Ovary (tissue), 9 donors: Measurements from ENCODE around the gene PRR18. TPM values are rescaled to one million over a fixed set of nuclear protein-coding genes. Genes with fewer than 3 reads are reported as not detected.

ENCODE experiments used
- DNase-seq, 5 donors: peaks; one replicate each; pipeline ENCODE4 v3.0.0-alpha.2; 2019 to 2020
- H3K27ac ChIP-seq, 2 donors: fragments of 200-600 bp; one replicate each; pipeline versions ENCODE4 v1.5.1 to v1.8.0; 2019 to 2022
- H3K27me3 ChIP-seq: fragments of 200-600 bp; one replicate; pipeline ENCODE4 v1.8.0; 2022
- H3K36me3 ChIP-seq: fragments of 200-600 bp; sonication (generic); one replicate; pipeline ENCODE4 v1.5.1; 2019
- H3K4me1 ChIP-seq: one replicate; pipeline ENCODE4 v1.8.1; 2013; ENCODE audit warnings: mild to moderate bottlenecking, moderate library complexity; ENCODE audit not compliant: insufficient read depth
- H3K4me3 ChIP-seq: fragments of 200-600 bp; sonication (generic); one replicate; pipeline ENCODE4 v1.5.1; 2017
- H3K9me3 ChIP-seq, 2 donors: fragments of 200-600 bp in 1 of 2; sonication (generic) in 1 of 2; one replicate each; pipeline versions ENCODE4 v1.5.1 to v1.8.1; 2013 to 2019; ENCODE audit warnings: mild to moderate bottlenecking in 1 of 2, moderate library complexity in 1 of 2
- EP300 ChIP-seq: sonication (generic); formaldehyde crosslinking; IDR thresholded peaks from one replicate; pipeline ENCODE4 v1.6.1; 2017; ENCODE audit warnings: antibody characterized with exemption
- POLR2A ChIP-seq: fragments of 450-650 bp; IDR thresholded peaks from one replicate; pipeline ENCODE4 v1.6.1; 2017; ENCODE audit warnings: antibody characterized with exemption, mild to moderate bottlenecking, moderate library complexity
- WGBS, 3 donors: extraction: QIAGEN DNeasy Blood & Tissue Kit in 1 of 3; methylation state at CpG; one replicate each; pipeline versions ENCODE4 v1.1.5 to v1.1.7; 2013 to 2017; 5-methylcytosine and 5-hydroxymethylcytosine counted together
- intact Hi-C, 4 donors: fragments of 100-400 bp; cut with DNase I; formaldehyde crosslinking; loops; one replicate each; pipeline versions ENCODE4 v1.11.0 to v1.15.1; 2022 to 2023
- polyA plus RNA-seq, 2 donors: library from polyadenylated mRNA; stranded (reverse); fragments of 200-250 nt in 1 of 2; fragments of 350-450 nt in 1 of 2; fragmentation: Illumina TruSeq in 1 of 2; extraction: RNeasy Lipid Tissue Mini Kit (QIAGEN cat#74804) in 1 of 2; gene quantifications; one replicate each; pipeline ENCODE4 v1.2.3, GENCODE V29; 2013 to 2014
- total RNA-seq, 7 donors: library from RNA; depleted of rRNA in 2 of 7; stranded (reverse); fragments of >200 nt in 2 of 7; fragmentation: NEBNext Ultra II Directional in 3 of 7; extraction: Animal tissue kit (Norgen Biotek cat#: 25700) in 3 of 7; gene quantifications; one replicate each; pipeline versions ENCODE4 v1.1.0 to v1.2.4, GENCODE V29; 2016 to 2023
- TF ChIP-seq, protein P1 (sequence below), 3 donors: fragments of 450-650 bp in 2 of 3; fragments of 200-600 bp in 1 of 3; IDR thresholded peaks; one replicate each; pipeline versions ENCODE4 v1.5.1 to v1.8.0; 2016 to 2022; ENCODE audit warnings: antibody characterized with exemption in 3 of 3, mild to moderate bottlenecking in 1 of 3
- donor health status: DM: no; HTN: no; CAD: no; lungs with moderate emphysema.
- donor health status: DM: no; HTN: no; CAD: no.
- donor health status: Bipolar disorder and iron deficiency.
- donor health status: DM: yes; HTN: yes; CAD: no.
- donor health status: DM: no; HTN: no; CAD: no.
- donor health status: DM: yes; HTN: yes; CAD: no.

The PRR18 gene
- total and polyA plus RNA-seq, 9 donors: 0.05 to 5.1 (median 0.25) TPM; not detected in 5

DNA sequence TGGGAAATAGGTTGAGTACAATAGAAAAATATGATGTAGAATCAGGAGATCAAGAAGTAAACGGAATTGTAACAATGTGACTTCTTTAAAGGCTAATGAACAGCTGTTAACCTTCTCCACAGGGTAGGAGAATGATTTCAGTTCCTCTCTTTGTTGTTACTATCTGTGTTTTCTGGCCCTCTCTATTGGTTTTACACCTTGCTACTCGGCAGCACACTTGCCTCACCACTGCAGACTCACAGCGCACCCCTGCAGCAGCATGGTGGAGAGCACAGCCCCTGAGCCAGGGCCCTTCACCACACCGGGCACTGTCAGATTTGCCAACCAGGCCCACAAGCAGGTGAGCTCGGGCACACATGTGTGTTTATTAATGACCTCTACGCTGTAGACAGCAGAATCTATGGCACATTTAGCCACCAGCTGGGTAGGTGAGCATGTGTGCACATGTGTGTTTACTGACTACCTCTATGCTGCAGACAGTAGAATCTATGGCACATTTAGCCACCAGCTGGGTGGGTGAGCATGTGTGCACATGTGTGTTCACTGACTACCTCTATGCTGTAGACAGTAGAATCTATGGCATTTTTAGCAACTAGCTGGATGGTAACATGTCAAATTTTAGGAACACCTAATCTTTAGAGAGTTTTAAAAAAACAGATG, 17.3 kb upstream of the PRR18 start:
- WGBS, 3 donors: 85 to 89% (median 86%) methylated on average over 6 of the region's 6 CpGs
- H3K4me1 ChIP-seq: no peaks in the 10 kb centered on the region
- H3K27ac ChIP-seq: no peak overlapping the region
- no peaks in the 10 kb centered on the region for H3K27me3 ChIP-seq
- no peaks in the 10 kb centered on the region for H3K9me3 ChIP-seq
- intact Hi-C loops: no loop called here
- H3K4me3 ChIP-seq: no peak overlapping the region
- TF ChIP-seq POLR2A: no peak
- TF ChIP-seq, protein P1, sequence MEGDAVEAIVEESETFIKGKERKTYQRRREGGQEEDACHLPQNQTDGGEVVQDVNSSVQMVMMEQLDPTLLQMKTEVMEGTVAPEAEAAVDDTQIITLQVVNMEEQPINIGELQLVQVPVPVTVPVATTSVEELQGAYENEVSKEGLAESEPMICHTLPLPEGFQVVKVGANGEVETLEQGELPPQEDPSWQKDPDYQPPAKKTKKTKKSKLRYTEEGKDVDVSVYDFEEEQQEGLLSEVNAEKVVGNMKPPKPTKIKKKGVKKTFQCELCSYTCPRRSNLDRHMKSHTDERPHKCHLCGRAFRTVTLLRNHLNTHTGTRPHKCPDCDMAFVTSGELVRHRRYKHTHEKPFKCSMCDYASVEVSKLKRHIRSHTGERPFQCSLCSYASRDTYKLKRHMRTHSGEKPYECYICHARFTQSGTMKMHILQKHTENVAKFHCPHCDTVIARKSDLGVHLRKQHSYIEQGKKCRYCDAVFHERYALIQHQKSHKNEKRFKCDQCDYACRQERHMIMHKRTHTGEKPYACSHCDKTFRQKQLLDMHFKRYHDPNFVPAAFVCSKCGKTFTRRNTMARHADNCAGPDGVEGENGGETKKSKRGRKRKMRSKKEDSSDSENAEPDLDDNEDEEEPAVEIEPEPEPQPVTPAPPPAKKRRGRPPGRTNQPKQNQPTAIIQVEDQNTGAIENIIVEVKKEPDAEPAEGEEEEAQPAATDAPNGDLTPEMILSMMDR (IDR thresholded peaks at IDR 0.05): no peak
- TF ChIP-seq EP300: no peak
- H3K36me3 ChIP-seq: no peaks in the 10 kb centered on the region
- no peak for DNase-seq

DNA sequence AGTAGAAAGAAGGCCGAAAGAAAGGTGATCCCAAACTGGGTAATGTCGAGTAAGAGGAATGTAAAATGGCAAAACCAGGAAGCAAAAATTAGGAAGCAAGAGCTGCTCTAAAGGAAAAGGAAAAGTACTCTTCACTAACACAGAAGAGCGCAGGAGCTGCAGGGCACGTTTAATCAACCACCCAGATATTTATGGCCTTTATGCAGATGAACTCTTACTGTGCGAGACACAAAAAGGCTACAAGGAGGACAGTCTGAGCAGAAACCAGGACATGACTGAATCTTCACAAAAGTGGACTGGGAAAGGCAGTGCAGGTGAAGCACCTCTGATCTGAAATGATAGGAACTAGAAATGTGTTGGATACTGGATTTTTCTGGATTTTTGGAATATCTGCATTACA, 15.2 kb upstream of the PRR18 start:
- Histone ChIP-seq H3K36me3 (no peaks in the 10 kb centered on the region), H3K9me3 (no peaks in the 10 kb centered on the region), H3K4me3 (no peak overlapping the region), H3K27me3 (no peaks in the 10 kb centered on the region), H3K4me1 (no peaks in the 10 kb centered on the region), H3K27ac (no peak overlapping the region)
- TF ChIP-seq, protein P1 (IDR thresholded peaks at IDR 0.05): no peak
- TF ChIP-seq EP300: no peak
- TF ChIP-seq POLR2A: no peak
- 88 to 90% (median 88%) methylated on average over 5 of the region's 5 CpGs for WGBS, 3 donors
- intact Hi-C loops: no loop called here
- no peak for DNase-seq

DNA sequence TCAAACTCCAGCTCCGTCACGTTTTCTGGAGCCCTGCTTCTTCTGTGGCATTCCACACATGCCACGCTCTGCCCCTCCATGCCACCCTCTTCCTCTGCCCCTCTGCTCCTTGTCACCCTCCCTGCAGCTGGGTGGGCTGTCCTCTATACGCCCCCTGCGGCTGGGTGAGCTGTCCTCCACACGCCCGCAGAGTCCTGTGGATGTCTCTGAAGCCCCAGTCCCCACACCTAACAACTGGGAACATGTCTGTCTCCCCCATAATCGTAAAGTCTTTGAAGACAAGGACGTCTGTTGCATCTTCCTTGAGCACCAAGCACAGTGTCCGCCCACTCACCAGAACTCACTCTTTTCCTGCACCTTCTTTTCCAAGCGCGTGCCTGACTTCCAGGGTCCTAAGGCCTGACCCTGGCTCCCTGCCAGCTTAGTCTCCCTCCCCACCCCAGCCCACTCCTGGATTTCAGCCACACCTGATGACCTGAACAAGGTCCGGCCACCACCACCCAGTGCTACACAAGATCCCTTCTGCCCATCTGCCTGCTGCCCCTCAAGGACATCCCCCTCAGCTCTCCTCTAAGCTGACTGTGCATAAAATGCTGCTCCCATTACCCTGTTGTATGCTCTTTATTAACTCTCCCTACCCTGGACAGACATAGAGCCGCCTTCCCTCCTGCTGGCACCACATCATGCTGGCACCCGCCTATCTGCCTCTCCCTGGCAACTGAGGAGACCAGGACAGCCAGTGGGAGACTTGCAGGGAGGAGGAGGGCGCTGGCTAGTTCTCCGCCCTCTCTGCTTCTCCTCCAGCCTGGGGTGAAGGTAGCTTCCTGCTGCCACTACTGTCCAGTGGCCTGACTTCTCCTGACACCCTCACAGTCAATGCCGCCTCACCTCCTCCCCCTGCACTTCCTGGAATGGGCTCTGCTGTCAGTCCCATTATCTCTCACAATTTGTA, 10.7 kb upstream of the PRR18 start:
- no peak for DNase-seq
- no peaks in the 10 kb centered on the region for H3K4me1 ChIP-seq
- TF ChIP-seq EP300 (no peak), POLR2A (no peak)
- TF ChIP-seq, protein P1 (IDR thresholded peaks at IDR 0.05): no peak
- intact Hi-C loops: loop anchor here in 1 of 4 donors (5.0 kb wide), 1 partner anchor 833 kb away; no protein-coding TSS in a partner anchor
- no peaks in the 10 kb centered on the region for H3K27me3 ChIP-seq
- no peaks in the 10 kb centered on the region for H3K9me3 ChIP-seq
- no peak overlapping the region for H3K4me3 ChIP-seq
- no peaks in the 10 kb centered on the region for H3K36me3 ChIP-seq
- WGBS, 3 donors: 79 to 84% (median 80%) methylated on average over 18 of the region's 18 CpGs
- no peak overlapping the region for H3K27ac ChIP-seq

DNA sequence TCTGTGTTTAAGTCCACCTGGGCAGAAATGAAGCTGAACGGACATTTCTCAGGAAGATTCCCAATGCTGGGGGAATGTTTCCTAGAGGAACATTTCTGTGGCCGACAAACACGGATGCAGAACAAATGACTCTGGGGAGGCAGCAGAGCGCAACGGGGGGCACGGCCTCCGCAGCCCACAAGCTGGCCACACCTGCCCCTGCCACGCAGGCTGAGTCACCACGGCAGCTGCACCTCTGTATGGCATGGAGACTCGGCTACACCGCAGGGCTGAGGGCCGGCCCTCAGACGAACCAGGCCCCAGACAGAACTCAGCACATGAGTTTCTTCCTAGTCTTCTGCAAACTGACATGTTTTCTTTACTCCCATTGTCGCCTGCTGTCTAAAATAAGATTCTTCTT, 10.0 kb upstream of the PRR18 start:
- WGBS, 3 donors: 73 to 81% (median 74%) methylated on average over 14 of the region's 14 CpGs
- Histone ChIP-seq H3K4me3 (no peak overlapping the region), H3K27me3 (no peaks in the 10 kb centered on the region), H3K9me3 (no peaks in the 10 kb centered on the region), H3K36me3 (no peaks in the 10 kb centered on the region), H3K4me1 (no peaks in the 10 kb centered on the region), H3K27ac (no peak overlapping the region)
- DNase-seq: no peak
- intact Hi-C loops: loop anchor here in 1 of 4 donors (5.0 kb wide), 1 partner anchor 834 kb away; no protein-coding TSS in a partner anchor
- TF ChIP-seq, protein P1 (IDR thresholded peaks at IDR 0.05): no peak
- TF ChIP-seq POLR2A (no peak), EP300 (no peak)
